CD14-positive monocyte (primary cell): Measurements from ENCODE around the gene NPLOC4. TPM values are rescaled to one million over a fixed set of nuclear protein-coding genes. Genes with fewer than 3 reads are reported as not detected.
A peak's percentile ranks its signal among the peaks of the same experiment; 100 is the strongest.

ENCODE experiments used
- DNase-seq, 3 donors: peaks; one replicate each; pipeline ENCODE4 v3.0.0-alpha.2; 2011 to 2022
- H2AFZ ChIP-seq: 2 replicates; pipeline ENCODE4 v1.6.0; 2012; ENCODE audit warnings: mild to moderate bottlenecking, low read depth, low read length, inconsistent platforms; ENCODE audit not compliant: insufficient read depth, poor library complexity, severe bottlenecking
- H3K27ac ChIP-seq, 2 donors: 1 replicate in 1 of 2; 2 replicates in 1 of 2; pipeline ENCODE4 v1.5.1; 2012 to 2013; ENCODE audit warnings: low read length in 2 of 2, control low read depth in 1 of 2, inconsistent platforms in 1 of 2, low read depth in 1 of 2, mild to moderate bottlenecking in 1 of 2
- H3K27me3 ChIP-seq, 2 donors: one replicate each; pipeline versions ENCODE4 v1.6.0 to v1.6.1; 2011 to 2013; ENCODE audit warnings: low read length in 2 of 2; ENCODE audit not compliant: control insufficient read depth in 2 of 2, insufficient read depth in 2 of 2
- H3K36me3 ChIP-seq, 2 donors: replicated peaks in 1 of 2; 1 replicate in 1 of 2; 2 replicates in 1 of 2; pipeline versions ENCODE4 v1.5.1 to v1.6.1; 2012 to 2013; ENCODE audit warnings: low read length in 2 of 2, control low read depth in 1 of 2, inconsistent platforms in 1 of 2, mild to moderate bottlenecking in 1 of 2; ENCODE audit not compliant: insufficient read depth in 2 of 2, control insufficient read depth in 1 of 2
- H3K4me1 ChIP-seq, 2 donors: 1 replicate in 1 of 2; 2 replicates in 1 of 2; pipeline versions ENCODE4 v1.5.1 to v1.6.1; 2012 to 2013; ENCODE audit warnings: low read length in 2 of 2, control low read depth in 1 of 2, inconsistent platforms in 1 of 2, mild to moderate bottlenecking in 1 of 2, moderate library complexity in 1 of 2; ENCODE audit not compliant: insufficient read depth in 2 of 2, control insufficient read depth in 1 of 2
- H3K4me2 ChIP-seq: replicated peaks from 2 replicates; pipeline ENCODE3; 2012; ENCODE audit warnings: low read length, moderate library complexity, mild to moderate bottlenecking; ENCODE audit not compliant: poor library complexity, severe bottlenecking; ENCODE audit errors: extremely low read depth
- H3K4me3 ChIP-seq, 3 experiments: fragments of 200-600 bp in 1 of 3; sonication (generic) in 1 of 3; replicated peaks in 1 of 3; 1 replicate in 2 of 3; 2 replicates in 1 of 3; pipeline ENCODE4 v1.5.1; 2011 to 2013; ENCODE audit warnings: low read length in 3 of 3, mild to moderate bottlenecking in 3 of 3, control low read depth in 2 of 3, low read depth in 2 of 3, inconsistent platforms in 1 of 3, moderate library complexity in 1 of 3
- H3K79me2 ChIP-seq: 2 replicates; pipeline ENCODE4 v1.6.0; 2012; ENCODE audit warnings: mild to moderate bottlenecking, control low read depth, inconsistent platforms, low read length, moderate library complexity; ENCODE audit not compliant: insufficient read depth
- H3K9ac ChIP-seq: 2 replicates; pipeline ENCODE4 v1.6.0; 2017; ENCODE audit warnings: low read length, mild to moderate bottlenecking; ENCODE audit not compliant: insufficient read depth, poor library complexity, severe bottlenecking
- H3K9me3 ChIP-seq, 2 donors: replicated peaks in 1 of 2; 1 replicate in 1 of 2; 2 replicates in 1 of 2; pipeline versions ENCODE4 v1.5.1 to v1.6.1; 2012 to 2013; ENCODE audit warnings: low read length in 2 of 2, control low read depth in 1 of 2; ENCODE audit not compliant: control insufficient read depth in 1 of 2, insufficient read depth in 1 of 2
- H4K20me1 ChIP-seq: 2 replicates; pipeline ENCODE4 v1.6.0; 2012; ENCODE audit warnings: mild to moderate bottlenecking, low read length, control low read depth, moderate library complexity; ENCODE audit not compliant: insufficient read depth
- H3K27ac Mint-ChIP-seq, 7 donors: one replicate each; pipeline ENCODE4 v1.8.0; 2020; ENCODE audit warnings: mild to moderate bottlenecking in 7 of 7, mixed read lengths in 7 of 7, moderate library complexity in 6 of 7, inconsistent platforms in 2 of 7
- H3K27me3 Mint-ChIP-seq, 3 donors: one replicate each; pipeline ENCODE4 v1.8.0; 2021 to 2022; ENCODE audit warnings: low read depth in 3 of 3, mild to moderate bottlenecking in 3 of 3, mixed read lengths in 3 of 3, moderate library complexity in 3 of 3, inconsistent platforms in 1 of 3
- H3K36me3 Mint-ChIP-seq, 2 donors: one replicate each; pipeline ENCODE4 v1.8.0; 2020; ENCODE audit warnings: mixed read lengths in 2 of 2, inconsistent platforms in 1 of 2, mild to moderate bottlenecking in 1 of 2
- H3K4me1 Mint-ChIP-seq: one replicate; pipeline ENCODE4 v1.8.0; 2020; ENCODE audit warnings: mild to moderate bottlenecking, mixed read lengths
- H3K4me3 Mint-ChIP-seq, 2 donors: one replicate each; pipeline ENCODE4 v1.8.0; 2020; ENCODE audit warnings: mild to moderate bottlenecking in 2 of 2, mixed read lengths in 2 of 2, moderate library complexity in 1 of 2
- H3K9me3 Mint-ChIP-seq, 7 donors: one replicate each; pipeline ENCODE4 v1.8.0; 2020 to 2022; ENCODE audit warnings: mixed read lengths in 7 of 7, mild to moderate bottlenecking in 6 of 7, moderate library complexity in 6 of 7, inconsistent platforms in 2 of 7
- WGBS: methylation state at CpG from one replicate; pipeline ENCODE4 v1.1.5; 2013; ENCODE audit warnings: missing lambda C conversion rate; ENCODE audit not compliant: insufficient coverage; 5-methylcytosine and 5-hydroxymethylcytosine counted together
- intact Hi-C, 2 donors: fragments of 100-400 bp; cut with micrococcal nuclease; formaldehyde crosslinking; loops; one replicate each; pipeline versions ENCODE4 v1.15.0 to v1.15.1; 2023
- polyA plus RNA-seq, 3 donors: library from polyadenylated mRNA; depleted of rRNA in 1 of 3; unstranded in 2 of 3; stranded (reverse) in 1 of 3; fragments of 300-500 nt in 2 of 3; fragments of >200 nt in 1 of 3; fragmentation: Illumina TruSeq in 2 of 3; gene quantifications; 1 replicate in 2 of 3; 2 replicates in 1 of 3; pipeline ENCODE4 v1.2.3, GENCODE V29; 2012 to 2021
- TF ChIP-seq, protein P1 (sequence below): fragments of 200-600 bp; IDR thresholded peaks from one replicate; pipeline ENCODE4 v1.8.0; 2022; ENCODE audit warnings: antibody characterized with exemption, mild to moderate bottlenecking

NPLOC4 gene
- polyA plus RNA-seq, 3 donors: 92.1 to 112 (median 106) TPM

DNA sequence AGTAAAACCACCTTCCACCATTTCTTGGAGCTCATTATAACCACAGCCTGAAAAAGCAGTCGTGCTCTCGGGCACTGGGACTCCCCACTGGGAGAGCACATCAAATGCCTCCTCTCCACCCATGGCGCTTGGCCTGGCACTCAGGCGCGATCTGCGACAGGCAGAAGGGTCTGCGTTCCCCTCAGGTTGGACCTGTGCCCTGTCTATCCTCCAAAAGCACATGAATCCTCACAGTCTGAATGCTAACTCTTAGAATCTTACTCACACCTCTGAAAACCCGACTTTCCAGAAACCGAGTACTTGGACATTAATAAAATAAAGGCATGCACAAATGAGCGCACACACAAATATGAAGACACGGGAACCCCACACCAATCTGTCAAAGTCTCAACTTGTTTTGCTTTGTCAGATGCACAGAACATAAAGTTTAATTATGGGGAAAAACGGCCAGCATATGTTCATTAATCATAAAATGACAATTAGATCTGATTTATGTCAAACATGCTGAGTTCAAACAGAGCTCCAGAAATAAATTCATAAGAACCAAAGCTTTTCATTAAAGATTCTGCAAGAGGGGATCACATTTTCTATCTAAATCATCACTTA lies 64.2 kb downstream of the NPLOC4 start:
- no peak for DNase-seq
- peaks cover 72 to 87% of the 10 kb centered on the region in 2 donors for H3K36me3 ChIP-seq
- H3K4me3 Mint-ChIP-seq: no peak overlapping the region
- H3K4me2 ChIP-seq: no peak overlapping the region
- H3K4me1 Mint-ChIP-seq: peaks cover 10% of the 10 kb centered on the region
- peaks cover 11 to 13% of the 10 kb centered on the region in 2 donors for H3K4me1 ChIP-seq
- no peak overlapping the region for H3K27ac ChIP-seq
- peaks cover 0 to 1% (median 0%) of the 10 kb centered on the region in 3 donors for H3K27me3 Mint-ChIP-seq
- no peaks in the 10 kb centered on the region for H3K27me3 ChIP-seq
- WGBS: 99% methylated on average over 7 of the region's 12 CpGs
- no peak overlapping the region for H3K4me3 ChIP-seq
- peaks cover 71 to 86% of the 10 kb centered on the region in 2 donors for H3K36me3 Mint-ChIP-seq
- no peaks in the 10 kb centered on the region for H3K9me3 ChIP-seq
- TF ChIP-seq, protein P1, sequence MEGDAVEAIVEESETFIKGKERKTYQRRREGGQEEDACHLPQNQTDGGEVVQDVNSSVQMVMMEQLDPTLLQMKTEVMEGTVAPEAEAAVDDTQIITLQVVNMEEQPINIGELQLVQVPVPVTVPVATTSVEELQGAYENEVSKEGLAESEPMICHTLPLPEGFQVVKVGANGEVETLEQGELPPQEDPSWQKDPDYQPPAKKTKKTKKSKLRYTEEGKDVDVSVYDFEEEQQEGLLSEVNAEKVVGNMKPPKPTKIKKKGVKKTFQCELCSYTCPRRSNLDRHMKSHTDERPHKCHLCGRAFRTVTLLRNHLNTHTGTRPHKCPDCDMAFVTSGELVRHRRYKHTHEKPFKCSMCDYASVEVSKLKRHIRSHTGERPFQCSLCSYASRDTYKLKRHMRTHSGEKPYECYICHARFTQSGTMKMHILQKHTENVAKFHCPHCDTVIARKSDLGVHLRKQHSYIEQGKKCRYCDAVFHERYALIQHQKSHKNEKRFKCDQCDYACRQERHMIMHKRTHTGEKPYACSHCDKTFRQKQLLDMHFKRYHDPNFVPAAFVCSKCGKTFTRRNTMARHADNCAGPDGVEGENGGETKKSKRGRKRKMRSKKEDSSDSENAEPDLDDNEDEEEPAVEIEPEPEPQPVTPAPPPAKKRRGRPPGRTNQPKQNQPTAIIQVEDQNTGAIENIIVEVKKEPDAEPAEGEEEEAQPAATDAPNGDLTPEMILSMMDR: no peak
- H3K27ac Mint-ChIP-seq: peak overlapping the region in 1 of 7 donors; percentile 25
- H2AFZ ChIP-seq: no peak overlapping the region
- intact Hi-C loops: no loop called here
- H3K79me2 ChIP-seq: peaks cover 34% of the 10 kb centered on the region
- H3K9ac ChIP-seq: no peak overlapping the region
- no peaks in the 10 kb centered on the region for H4K20me1 ChIP-seq
- H3K9me3 Mint-ChIP-seq: peaks cover 0 to 2% (median 0%) of the 10 kb centered on the region in 7 donors

DNA sequence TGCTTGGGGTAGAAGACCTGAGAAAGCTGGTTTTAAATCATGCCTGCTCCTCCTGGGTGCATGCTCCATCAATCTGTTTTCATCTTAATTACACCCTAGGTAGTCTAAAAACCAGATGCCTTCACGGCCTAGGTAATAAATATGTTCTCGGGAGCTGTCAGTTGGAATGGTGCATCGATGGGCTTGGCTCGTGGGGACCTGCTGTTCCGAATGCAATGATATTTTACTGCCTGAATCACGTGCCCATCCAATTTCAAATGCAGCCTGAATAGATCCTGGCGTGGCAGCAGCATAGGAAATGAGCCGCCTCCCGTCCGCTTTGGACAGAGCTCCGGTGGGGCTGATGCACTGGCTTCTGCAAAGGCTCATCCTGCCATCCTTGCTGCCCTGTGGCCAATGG lies 65.9 kb downstream of the NPLOC4 start:
- no peaks in the 10 kb centered on the region for H3K27me3 ChIP-seq
- Mint-ChIP-seq H3K27ac (no peak overlapping the region), H3K9me3 (no peaks in the 10 kb centered on the region), H3K4me3 (no peak overlapping the region), H3K36me3 (peaks cover 77 to 93% of the 10 kb centered on the region in 2 donors), H3K4me1 (peaks cover 17% of the 10 kb centered on the region), H3K27me3 (no peaks in the 10 kb centered on the region)
- H3K27ac ChIP-seq: no peak overlapping the region
- no peak overlapping the region for H3K9ac ChIP-seq
- no peak overlapping the region for H3K4me3 ChIP-seq
- H3K4me2 ChIP-seq: no peak overlapping the region
- peaks cover 70 to 95% of the 10 kb centered on the region in 2 donors for H3K36me3 ChIP-seq
- H3K79me2 ChIP-seq: peaks cover 26% of the 10 kb centered on the region
- H3K9me3 ChIP-seq: no peaks in the 10 kb centered on the region
- no peak for DNase-seq
- intact Hi-C loops: no loop called here
- TF ChIP-seq, protein P1: no peak
- WGBS: 92% methylated on average over 10 of the region's 11 CpGs
- no peak overlapping the region for H2AFZ ChIP-seq
- H4K20me1 ChIP-seq: no peaks in the 10 kb centered on the region
- peaks cover 16 to 18% of the 10 kb centered on the region in 2 donors for H3K4me1 ChIP-seq
